Activated B cell treated with CpG ODN at 0.5 μM for 24 hours (primary cell): ENCODE data around the gene FGFBP3. TPM values are rescaled to one million over a fixed set of nuclear protein-coding genes. Genes with fewer than 3 reads are reported as not detected.
A peak's percentile ranks its signal among the peaks of the same experiment; 100 is the strongest.

Experiments
- ATAC-seq: fragments of 200-7000 bp; cut with Tn5 transposase; one replicate; pipeline ENCODE4 v1.10.0; 2021; ENCODE audit warnings: low read depth, mild to moderate bottlenecking, moderate library complexity
- CTCF ChIA-PET: fragments of 350-600 bp; sonication (Branson Sonifier 250); formaldehyde crosslinking; loops from one replicate; lab custom pipeline; 2021; ENCODE audit warnings: antibody characterized with exemption; lab: Charles Lee
- POLR2A ChIA-PET: fragments of 350-600 bp; sonication (Branson Sonifier 250); formaldehyde crosslinking; loops from one replicate; lab custom pipeline; 2021; ENCODE audit warnings: antibody characterized with exemption; lab: Charles Lee
- DNase-seq: peaks from one replicate; pipeline ENCODE4 v3.0.0; 2022
- H3K27ac Mint-ChIP-seq: one replicate; pipeline ENCODE4 v1.8.0; 2020; ENCODE audit warnings: mixed read lengths
- H3K27me3 Mint-ChIP-seq: one replicate; pipeline ENCODE4 v1.8.0; 2021; ENCODE audit warnings: mixed read lengths
- H3K36me3 Mint-ChIP-seq: one replicate; pipeline ENCODE4 v1.8.0; 2021; ENCODE audit warnings: low read depth, mixed read lengths
- H3K4me1 Mint-ChIP-seq: one replicate; pipeline ENCODE4 v1.8.0; 2021; ENCODE audit warnings: mixed read lengths
- H3K4me3 Mint-ChIP-seq: one replicate; pipeline ENCODE4 v1.8.0; 2020; ENCODE audit warnings: mild to moderate bottlenecking, mixed read lengths
- H3K9me3 Mint-ChIP-seq: one replicate; pipeline ENCODE4 v1.8.0; 2020; ENCODE audit warnings: mixed read lengths
- intact Hi-C: fragments of 100-400 bp; cut with micrococcal nuclease; formaldehyde crosslinking; loops from one replicate; pipeline ENCODE4 v1.15.1; 2024
- total RNA-seq: library from RNA; stranded (reverse); gene quantifications from 2 replicates; pipeline ENCODE4 v1.2.3, GENCODE V29; 2022
- TF ChIP-seq, protein P1 (sequence below): fragments of 200-600 bp; IDR thresholded peaks from one replicate; pipeline ENCODE4 v1.8.0; 2022; ENCODE audit warnings: antibody characterized with exemption, mild to moderate bottlenecking

FGFBP3 gene
- total RNA-seq, 1 donor from 2014 or later, result 1.8 TPM

DNA sequence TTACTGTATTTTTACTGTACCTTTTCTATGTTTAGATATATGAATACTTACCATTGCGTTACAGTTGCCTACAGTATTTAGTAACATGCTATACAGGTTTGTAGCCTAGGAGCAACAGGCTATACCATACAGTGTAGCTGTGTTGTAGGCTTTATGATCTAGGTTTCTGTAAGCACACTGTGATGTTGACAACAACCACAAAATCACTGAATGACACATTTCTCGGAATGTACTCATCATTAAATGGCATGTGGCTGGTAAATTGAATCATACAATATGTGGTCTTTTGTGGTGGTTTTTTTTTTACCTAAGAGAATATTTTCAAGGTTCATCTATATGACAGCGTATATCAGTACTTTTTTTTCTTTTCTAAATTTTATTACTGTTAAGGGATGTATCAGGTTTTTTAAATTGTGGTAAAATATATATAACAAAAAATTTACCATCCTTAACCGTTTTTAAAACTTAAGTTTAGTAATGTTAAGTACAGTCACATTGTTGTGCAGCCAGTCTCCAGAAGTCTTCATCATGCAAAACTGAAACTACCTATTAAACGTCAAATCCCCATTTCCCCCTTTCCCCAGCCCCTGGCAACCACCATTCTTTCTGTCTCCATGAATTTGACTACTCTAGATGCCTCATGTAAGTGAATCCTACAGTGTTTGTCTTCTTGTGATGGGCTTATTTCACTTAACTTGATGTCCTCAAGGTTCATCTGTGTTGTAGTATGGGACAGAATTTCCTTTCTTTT is 35.8 kb upstream of the FGFBP3 start:
- H3K36me3 Mint-ChIP-seq, result peaks cover 61% of the 10 kb centered on the region
- intact Hi-C loops, result no loop called here
- ChIA-PET CTCF (no interaction called here), POLR2A (no interaction called here)
- TF ChIP-seq, protein P1, sequence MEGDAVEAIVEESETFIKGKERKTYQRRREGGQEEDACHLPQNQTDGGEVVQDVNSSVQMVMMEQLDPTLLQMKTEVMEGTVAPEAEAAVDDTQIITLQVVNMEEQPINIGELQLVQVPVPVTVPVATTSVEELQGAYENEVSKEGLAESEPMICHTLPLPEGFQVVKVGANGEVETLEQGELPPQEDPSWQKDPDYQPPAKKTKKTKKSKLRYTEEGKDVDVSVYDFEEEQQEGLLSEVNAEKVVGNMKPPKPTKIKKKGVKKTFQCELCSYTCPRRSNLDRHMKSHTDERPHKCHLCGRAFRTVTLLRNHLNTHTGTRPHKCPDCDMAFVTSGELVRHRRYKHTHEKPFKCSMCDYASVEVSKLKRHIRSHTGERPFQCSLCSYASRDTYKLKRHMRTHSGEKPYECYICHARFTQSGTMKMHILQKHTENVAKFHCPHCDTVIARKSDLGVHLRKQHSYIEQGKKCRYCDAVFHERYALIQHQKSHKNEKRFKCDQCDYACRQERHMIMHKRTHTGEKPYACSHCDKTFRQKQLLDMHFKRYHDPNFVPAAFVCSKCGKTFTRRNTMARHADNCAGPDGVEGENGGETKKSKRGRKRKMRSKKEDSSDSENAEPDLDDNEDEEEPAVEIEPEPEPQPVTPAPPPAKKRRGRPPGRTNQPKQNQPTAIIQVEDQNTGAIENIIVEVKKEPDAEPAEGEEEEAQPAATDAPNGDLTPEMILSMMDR, result no peak
- no peaks in the 10 kb centered on the region for H3K27me3 Mint-ChIP-seq
- H3K4me1 Mint-ChIP-seq, result peaks cover 1% of the 10 kb centered on the region
- no peak overlapping the region for H3K4me3 Mint-ChIP-seq
- H3K27ac Mint-ChIP-seq, result no peak overlapping the region
- no peaks in the 10 kb centered on the region for H3K9me3 Mint-ChIP-seq
- DNase-seq (no peak), ATAC-seq (no peak)

DNA sequence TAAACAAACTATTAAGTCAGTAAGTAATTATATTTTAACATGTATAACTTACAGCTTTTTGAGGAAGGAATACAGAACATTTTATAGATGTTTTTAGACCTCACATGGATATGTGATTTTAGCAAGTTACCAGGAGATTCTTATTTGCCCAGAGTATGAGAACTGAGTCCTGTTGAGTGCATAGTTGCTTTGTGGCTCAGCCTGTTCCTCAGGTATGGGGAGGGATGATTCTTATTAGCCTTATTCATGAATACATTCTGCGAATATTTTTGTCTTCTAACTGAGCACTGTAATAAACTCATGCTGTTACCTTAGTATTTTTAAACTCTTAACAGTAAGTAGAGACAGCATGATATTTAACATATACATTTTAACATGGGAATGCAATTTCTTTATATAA is 32.1 kb upstream of the FGFBP3 start:
- CTCF ChIA-PET, result interaction anchor here (1.1 kb wide), 1 partner anchor 29 kb away, joined by 4 read pairs; no protein-coding TSS in a partner anchor

DNA sequence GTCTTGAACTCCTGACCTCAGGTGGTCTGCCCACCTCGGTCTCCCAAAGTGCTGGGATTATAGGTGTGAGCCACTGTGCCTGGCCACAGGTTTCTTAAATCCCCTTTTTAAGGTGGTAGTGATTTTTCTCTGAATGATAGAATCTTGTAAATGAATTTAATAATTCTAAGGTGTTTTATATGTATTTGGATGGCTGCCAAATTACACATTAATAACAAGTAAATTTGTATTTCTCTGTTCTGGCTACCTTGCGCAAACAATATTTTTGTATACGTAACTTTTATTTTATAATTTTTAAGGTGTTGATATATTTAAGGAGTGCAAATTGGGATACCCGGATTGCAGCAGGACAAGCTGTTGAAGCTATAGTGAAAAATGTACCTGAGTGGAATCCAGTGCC is 30.4 kb upstream of the FGFBP3 start:
- TF ChIP-seq, protein P1, result no peak
- H3K36me3 Mint-ChIP-seq, result peaks cover 66% of the 10 kb centered on the region
- H3K4me3 Mint-ChIP-seq, result no peak overlapping the region
- ATAC-seq, result no peak
- ChIA-PET CTCF (no interaction called here), POLR2A (interaction anchor here (0.7 kb wide), 1 partner anchor 142 kb away, joined by 3 read pairs; the partner anchor contains the start of gene TNKS2)
- intact Hi-C loops, result no loop called here
- peaks cover 12% of the 10 kb centered on the region for H3K4me1 Mint-ChIP-seq
- DNase-seq, result no peak
- no peaks in the 10 kb centered on the region for H3K27me3 Mint-ChIP-seq
- H3K9me3 Mint-ChIP-seq, result no peaks in the 10 kb centered on the region
- H3K27ac Mint-ChIP-seq, result no peak overlapping the region

More for the DNA sequence above, 32.1 kb upstream of the FGFBP3 start:
- Mint-ChIP-seq H3K36me3 (peaks cover 64% of the 10 kb centered on the region), H3K27me3 (no peaks in the 10 kb centered on the region), H3K4me3 (no peak overlapping the region), H3K4me1 (peaks cover 11% of the 10 kb centered on the region), H3K27ac (no peak overlapping the region), H3K9me3 (no peaks in the 10 kb centered on the region)
- ATAC-seq (no peak), DNase-seq (no peak)
- intact Hi-C loops, result no loop called here
- POLR2A ChIA-PET, result no interaction called here
- TF ChIP-seq, protein P1, result no peak

DNA sequence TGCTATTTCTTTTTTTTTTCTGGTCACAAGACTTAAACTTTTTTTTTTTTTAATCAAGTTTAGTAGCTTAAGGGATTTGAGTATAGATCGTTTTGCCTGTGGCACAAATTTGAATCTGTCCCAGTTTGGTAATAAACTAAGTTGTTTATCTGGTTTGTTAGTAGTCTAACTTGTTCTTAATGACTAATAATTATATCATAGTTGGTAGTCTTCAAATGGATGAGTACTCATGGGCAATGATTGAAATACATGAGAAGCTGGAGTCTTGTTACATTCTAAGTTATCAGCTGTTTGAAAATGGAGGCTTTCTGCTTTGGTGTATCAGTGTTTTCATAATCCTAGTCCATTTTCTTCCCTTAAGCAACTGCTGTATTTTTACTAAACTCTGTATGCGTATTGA is 26.6 kb upstream of the FGFBP3 start:
- peaks cover 38% of the 10 kb centered on the region for H3K4me1 Mint-ChIP-seq
- H3K36me3 Mint-ChIP-seq, result peaks cover 60% of the 10 kb centered on the region
- H3K9me3 Mint-ChIP-seq, result no peaks in the 10 kb centered on the region
- H3K4me3 Mint-ChIP-seq, result no peak overlapping the region
- no peak overlapping the region for H3K27ac Mint-ChIP-seq
- DNase-seq (no peak), ATAC-seq (no peak)
- intact Hi-C loops, result no loop called here
- no peaks in the 10 kb centered on the region for H3K27me3 Mint-ChIP-seq
- TF ChIP-seq, protein P1, result no peak
- CTCF ChIA-PET, result no interaction called here
- POLR2A ChIA-PET, result no interaction called here

DNA sequence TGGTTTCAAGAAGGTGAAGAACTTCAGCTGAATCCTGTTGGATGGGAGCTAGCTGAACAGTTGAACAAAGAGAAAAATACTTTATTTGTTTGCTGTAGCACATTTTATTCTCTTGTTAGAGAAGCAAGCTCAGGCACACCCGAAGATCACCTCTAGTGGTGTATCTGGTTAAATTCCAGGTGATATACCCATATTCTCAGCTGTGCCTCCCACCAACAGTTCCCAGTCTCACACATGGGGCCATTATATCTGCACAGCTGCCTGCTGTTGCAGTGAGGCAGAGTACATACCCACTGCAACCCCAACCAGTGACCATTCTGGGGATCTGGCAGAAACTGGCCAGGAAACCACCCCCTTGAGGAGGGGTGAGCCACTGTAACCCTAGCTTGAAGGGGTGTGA is 23.5 kb upstream of the FGFBP3 start:
- peaks cover 49% of the 10 kb centered on the region for H3K36me3 Mint-ChIP-seq
- DNase-seq (no peak), ATAC-seq (no peak)
- POLR2A ChIA-PET, result interaction anchor here (2.4 kb wide), 1 partner anchor 9 kb away, joined by 13 read pairs; the partner anchor contains the start of gene BTAF1
- intact Hi-C loops, result no loop called here
- H3K9me3 Mint-ChIP-seq, result no peaks in the 10 kb centered on the region
- H3K27me3 Mint-ChIP-seq, result no peaks in the 10 kb centered on the region
- TF ChIP-seq, protein P1, result no peak
- CTCF ChIA-PET, result no interaction called here
- H3K4me1 Mint-ChIP-seq, result peaks cover 33% of the 10 kb centered on the region
- peak overlapping the region; percentile 47 for H3K27ac Mint-ChIP-seq
- no peak overlapping the region for H3K4me3 Mint-ChIP-seq
